Parathyroid adenoma (tissue), 2 donors: ENCODE results near the gene MTX1.
A peak's percentile ranks its signal among the peaks of the same experiment; 100 is the strongest.
"Not testable (repeated sequence)": the region's sequence is repeated elsewhere in the genome, so short reads cannot be mapped to it uniquely, and the experiment has no call there.

Experiments used
- H2AFZ ChIP-seq: fragments of 300-600 bp; sonication (generic); one replicate; pipeline ENCODE4 v1.7.0; 2017; ENCODE audit warnings: antibody characterized with exemption, mild to moderate bottlenecking
- H3K27ac ChIP-seq: fragments of 300-600 bp; sonication (generic); one replicate; pipeline ENCODE4 v1.7.0; 2017
- H3K27me3 ChIP-seq: fragments of 300-600 bp; sonication (generic); one replicate; pipeline ENCODE4 v1.7.0; 2017; ENCODE audit warnings: low read length; ENCODE audit not compliant: control insufficient read depth, insufficient read depth
- H3K36me3 ChIP-seq: fragments of 300-600 bp; sonication (generic); one replicate; pipeline ENCODE4 v1.7.0; 2017; ENCODE audit warnings: low read length; ENCODE audit not compliant: control insufficient read depth, insufficient read depth
- H3K4me1 ChIP-seq: fragments of 300-600 bp; sonication (generic); one replicate; pipeline ENCODE4 v1.7.0; 2017; ENCODE audit warnings: control low read depth
- H3K4me2 ChIP-seq: fragments of 300-600 bp; sonication (generic); one replicate; pipeline ENCODE4 v1.7.0; 2017; ENCODE audit warnings: low read length
- H3K4me3 ChIP-seq: fragments of 300-600 bp; sonication (generic); one replicate; pipeline ENCODE4 v1.7.0; 2017; ENCODE audit warnings: low read depth, low read length
- H3K79me2 ChIP-seq: fragments of 300-600 bp; sonication (generic); one replicate; pipeline ENCODE4 v1.7.0; 2017; ENCODE audit warnings: control low read depth
- H3K9ac ChIP-seq: fragments of 300-600 bp; sonication (generic); one replicate; pipeline ENCODE4 v1.7.0; 2017; ENCODE audit warnings: mild to moderate bottlenecking
- H3K9me3 ChIP-seq: fragments of 300-600 bp; sonication (generic); one replicate; pipeline ENCODE4 v1.7.0; 2017; ENCODE audit warnings: low read length; ENCODE audit not compliant: control insufficient read depth
- TF ChIP-seq, protein P1 (sequence below): fragments of 300-600 bp; sonication (generic); IDR thresholded peaks from one replicate; pipeline ENCODE4 v1.7.0; 2017; ENCODE audit warnings: antibody characterized with exemption, mild to moderate bottlenecking
- donor health status: primary hyperparathyroidism.

MTX1 gene, protein sequence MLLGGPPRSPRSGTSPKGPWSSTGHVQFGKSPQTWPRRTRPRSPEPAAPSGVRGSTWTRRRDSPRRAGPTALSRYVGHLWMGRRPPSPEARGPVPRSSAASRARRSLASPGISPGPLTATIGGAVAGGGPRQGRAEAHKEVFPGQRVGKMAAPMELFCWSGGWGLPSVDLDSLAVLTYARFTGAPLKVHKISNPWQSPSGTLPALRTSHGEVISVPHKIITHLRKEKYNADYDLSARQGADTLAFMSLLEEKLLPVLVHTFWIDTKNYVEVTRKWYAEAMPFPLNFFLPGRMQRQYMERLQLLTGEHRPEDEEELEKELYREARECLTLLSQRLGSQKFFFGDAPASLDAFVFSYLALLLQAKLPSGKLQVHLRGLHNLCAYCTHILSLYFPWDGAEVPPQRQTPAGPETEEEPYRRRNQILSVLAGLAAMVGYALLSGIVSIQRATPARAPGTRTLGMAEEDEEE

DNA sequence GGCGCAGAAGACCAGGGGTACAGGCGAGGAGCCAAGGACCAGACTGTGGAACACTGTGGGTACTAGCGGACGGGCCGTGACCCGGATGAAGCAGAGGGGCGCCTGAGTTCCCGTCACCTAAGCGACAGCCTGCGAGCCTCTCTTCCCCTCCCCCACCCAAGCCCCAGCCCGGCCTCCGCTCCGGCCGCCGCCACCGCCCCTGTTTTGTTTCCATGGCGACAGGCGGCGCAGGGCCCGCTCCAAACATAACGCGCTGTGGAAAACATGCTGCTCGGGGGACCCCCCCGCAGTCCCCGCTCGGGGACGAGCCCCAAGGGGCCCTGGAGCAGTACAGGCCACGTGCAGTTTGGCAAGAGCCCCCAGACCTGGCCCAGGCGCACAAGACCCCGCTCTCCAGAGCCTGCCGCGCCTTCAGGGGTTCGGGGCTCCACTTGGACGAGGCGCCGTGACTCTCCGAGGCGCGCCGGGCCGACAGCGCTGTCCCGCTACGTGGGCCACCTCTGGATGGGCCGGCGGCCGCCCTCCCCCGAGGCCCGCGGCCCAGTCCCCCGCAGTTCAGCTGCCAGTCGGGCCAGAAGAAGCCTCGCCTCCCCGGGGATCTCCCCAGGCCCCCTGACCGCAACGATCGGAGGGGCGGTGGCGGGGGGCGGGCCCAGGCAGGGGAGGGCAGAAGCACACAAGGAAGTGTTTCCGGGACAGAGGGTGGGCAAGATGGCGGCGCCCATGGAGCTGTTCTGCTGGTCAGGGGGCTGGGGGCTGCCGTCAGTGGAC lies at the start of gene MTX1:
TSS of gene MTX1 (plus strand) at position 155 of the 771 bp plus-strand sequence. CDS start at position 265, 110 bp downstream.
- Histone ChIP-seq H3K4me1 (peaks cover 4% of the 10 kb centered on the region), H3K27ac (peak within 1 kb of the TSS; percentile 99), H3K27me3 (no peaks in the 10 kb centered on the region), H3K79me2 (no peaks in the 10 kb centered on the region), H3K4me3 (peak within 1 kb of the TSS; percentile 77), H2AFZ (peak within 1 kb of the TSS; percentile 81), H3K4me2 (peak within 1 kb of the TSS; percentile 69), H3K36me3 (no peaks in the 10 kb centered on the region), H3K9ac (peak within 1 kb of the TSS; percentile 94), H3K9me3 (no peaks in the 10 kb centered on the region)
- TF ChIP-seq, protein P1, sequence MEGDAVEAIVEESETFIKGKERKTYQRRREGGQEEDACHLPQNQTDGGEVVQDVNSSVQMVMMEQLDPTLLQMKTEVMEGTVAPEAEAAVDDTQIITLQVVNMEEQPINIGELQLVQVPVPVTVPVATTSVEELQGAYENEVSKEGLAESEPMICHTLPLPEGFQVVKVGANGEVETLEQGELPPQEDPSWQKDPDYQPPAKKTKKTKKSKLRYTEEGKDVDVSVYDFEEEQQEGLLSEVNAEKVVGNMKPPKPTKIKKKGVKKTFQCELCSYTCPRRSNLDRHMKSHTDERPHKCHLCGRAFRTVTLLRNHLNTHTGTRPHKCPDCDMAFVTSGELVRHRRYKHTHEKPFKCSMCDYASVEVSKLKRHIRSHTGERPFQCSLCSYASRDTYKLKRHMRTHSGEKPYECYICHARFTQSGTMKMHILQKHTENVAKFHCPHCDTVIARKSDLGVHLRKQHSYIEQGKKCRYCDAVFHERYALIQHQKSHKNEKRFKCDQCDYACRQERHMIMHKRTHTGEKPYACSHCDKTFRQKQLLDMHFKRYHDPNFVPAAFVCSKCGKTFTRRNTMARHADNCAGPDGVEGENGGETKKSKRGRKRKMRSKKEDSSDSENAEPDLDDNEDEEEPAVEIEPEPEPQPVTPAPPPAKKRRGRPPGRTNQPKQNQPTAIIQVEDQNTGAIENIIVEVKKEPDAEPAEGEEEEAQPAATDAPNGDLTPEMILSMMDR, result no peak

DNA sequence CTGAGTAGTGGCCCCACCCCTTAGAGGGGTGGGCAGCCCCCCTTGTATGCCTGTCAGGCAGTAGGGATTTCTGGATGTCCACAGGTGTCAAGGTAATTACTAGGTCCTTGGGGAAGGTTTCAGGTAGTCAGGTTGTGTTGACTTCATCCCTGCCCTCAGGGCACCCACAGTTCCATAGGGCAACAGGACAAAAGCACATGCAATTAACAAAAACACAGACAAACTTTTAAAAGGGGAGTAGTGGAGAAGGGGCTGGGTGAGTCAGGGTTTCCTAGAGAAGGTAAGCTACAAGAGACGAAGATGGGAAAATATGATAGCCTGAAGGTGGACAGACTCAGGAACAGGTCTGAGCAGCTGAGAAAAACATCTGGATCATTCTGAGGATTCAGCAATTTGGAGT lies 49.5 kb upstream of the MTX1 start:
- Histone ChIP-seq H3K27ac (no peak overlapping the region), H3K27me3 (no peaks in the 10 kb centered on the region)

DNA sequence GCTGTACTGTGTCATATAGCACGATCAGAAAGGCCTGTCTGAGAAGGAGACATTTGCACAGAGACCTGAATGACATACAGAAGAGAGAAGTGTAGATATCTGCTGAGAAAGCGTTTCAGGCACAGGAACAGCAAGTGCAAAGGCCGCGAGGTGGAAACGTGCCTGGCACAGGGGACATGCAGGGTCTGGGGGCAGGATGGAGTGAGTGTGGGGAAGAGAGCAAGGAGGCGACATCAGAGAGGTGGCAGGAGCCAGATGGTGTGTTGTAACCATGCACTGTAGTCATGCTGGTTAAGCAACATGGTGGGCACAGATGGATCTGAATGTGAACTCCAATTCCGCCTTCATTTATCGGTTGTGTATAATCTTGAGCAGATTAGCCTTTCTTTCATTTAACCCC lies 48.4 kb upstream of the MTX1 start:
- H3K79me2 ChIP-seq, result no peaks in the 10 kb centered on the region
- H3K36me3 ChIP-seq, result no peaks in the 10 kb centered on the region
- no peaks in the 10 kb centered on the region for H3K9me3 ChIP-seq
- H3K4me1 ChIP-seq, result no peaks in the 10 kb centered on the region
- no peaks in the 10 kb centered on the region for H3K27me3 ChIP-seq
- H3K9ac ChIP-seq, result no peak overlapping the region
- TF ChIP-seq, protein P1, result no peak
- no peak overlapping the region for H3K4me3 ChIP-seq
- H2AFZ ChIP-seq, result no peak overlapping the region
- no peak overlapping the region for H3K4me2 ChIP-seq
- H3K27ac ChIP-seq, result no peak overlapping the region

More for the DNA sequence above, 49.5 kb upstream of the MTX1 start:
- H3K4me3 ChIP-seq, result no peak overlapping the region
- TF ChIP-seq, protein P1, result no peak
- no peaks in the 10 kb centered on the region for H3K79me2 ChIP-seq
- H3K9me3 ChIP-seq, result no peaks in the 10 kb centered on the region
- no peaks in the 10 kb centered on the region for H3K4me1 ChIP-seq
- no peak overlapping the region for H2AFZ ChIP-seq
- H3K4me2 ChIP-seq, result no peak overlapping the region
- H3K9ac ChIP-seq, result no peak overlapping the region
- H3K36me3 ChIP-seq, result no peaks in the 10 kb centered on the region

DNA sequence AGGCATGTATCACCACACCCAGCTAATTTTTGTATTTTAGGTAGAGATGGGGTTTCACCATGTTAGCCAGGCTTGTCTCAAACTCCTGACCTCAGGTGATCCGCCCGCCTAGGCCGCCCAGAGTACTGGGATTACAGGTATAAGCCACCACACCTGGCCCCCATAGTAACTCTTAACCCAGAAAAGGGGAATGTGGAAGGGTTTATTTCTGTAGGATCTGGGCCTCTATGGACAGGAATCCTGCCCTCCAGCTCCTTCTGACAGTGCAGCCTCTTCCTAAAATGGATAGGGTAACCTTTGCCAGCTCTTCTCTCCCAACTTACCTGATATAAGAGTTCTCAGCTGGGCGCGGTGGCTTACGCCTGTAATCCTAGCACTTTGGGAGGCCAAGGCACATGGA lies 45.9 kb upstream of the MTX1 start:
- not testable (repeated sequence) for H3K4me1 ChIP-seq, H3K27me3 ChIP-seq, H3K9me3 ChIP-seq, H3K4me3 ChIP-seq, H2AFZ ChIP-seq, H3K9ac ChIP-seq, H3K4me2 ChIP-seq, H3K36me3 ChIP-seq, H3K27ac ChIP-seq, H3K79me2 ChIP-seq

DNA sequence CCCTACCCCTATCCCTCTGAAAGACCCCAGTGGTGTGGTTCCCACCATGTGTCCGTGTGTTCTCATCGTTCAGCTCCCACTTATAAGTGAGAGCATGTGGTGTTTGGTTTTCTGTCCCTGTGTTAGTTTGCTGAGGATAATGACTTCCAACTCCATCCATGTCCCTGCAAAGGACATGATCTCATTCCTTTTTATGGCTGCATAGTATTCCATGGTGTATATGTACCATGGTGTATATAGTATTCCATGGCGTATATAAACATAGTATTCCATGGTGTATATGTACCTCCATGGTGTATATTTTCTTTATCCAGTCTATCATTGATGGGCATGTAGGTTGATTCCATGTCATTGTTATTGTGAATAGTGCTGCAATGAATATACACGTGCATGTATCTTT lies 44.7 kb upstream of the MTX1 start:
- H3K4me2 ChIP-seq, H3K9me3 ChIP-seq, H2AFZ ChIP-seq, H3K27ac ChIP-seq, H3K4me1 ChIP-seq, H3K4me3 ChIP-seq, H3K9ac ChIP-seq, H3K27me3 ChIP-seq, H3K36me3 ChIP-seq, H3K79me2 ChIP-seq: not testable (repeated sequence)

DNA sequence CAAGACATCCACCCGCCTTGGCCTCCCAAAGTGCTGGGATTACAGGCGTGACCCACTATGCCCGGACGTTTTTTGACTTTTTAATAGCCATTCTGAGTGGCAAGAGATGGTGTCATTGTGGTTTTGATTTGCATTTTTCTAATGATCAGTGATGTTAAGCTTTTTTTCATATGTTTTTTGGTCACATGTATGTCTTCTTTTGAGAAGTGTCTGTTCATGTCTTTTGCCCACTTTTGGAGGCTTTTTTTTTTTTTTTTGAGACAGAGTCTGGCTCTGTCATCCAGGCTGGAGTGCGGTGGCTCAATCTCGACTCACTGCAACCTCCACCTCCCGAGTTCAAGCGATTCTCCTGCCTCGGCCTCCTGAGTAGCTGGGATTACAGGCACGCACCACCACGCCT lies 43.9 kb upstream of the MTX1 start:
- not testable (repeated sequence) for H3K9me3 ChIP-seq, H3K27ac ChIP-seq

More for the DNA sequence above, 43.9 kb upstream of the MTX1 start:
- not testable (repeated sequence) for H3K4me3 ChIP-seq, H3K36me3 ChIP-seq, H3K9ac ChIP-seq, H3K79me2 ChIP-seq, H2AFZ ChIP-seq, H3K4me1 ChIP-seq, H3K27me3 ChIP-seq, H3K4me2 ChIP-seq
